ENCODE data around the gene INCENP. TPM values are rescaled to one million over a fixed set of nuclear protein-coding genes. Genes with fewer than 3 reads are reported as not detected.

The INCENP gene
- total RNA-seq, 1 donor from 2014 or later, result 48.0 TPM

GRCh38 chr11:62149986-62150886 lies 26.4 kb downstream of the INCENP start:
- TF ChIP-seq CTCF (IDR thresholded peaks at IDR 0.05; ENCODE audit: partially characterized antibody, unreplicated experiment), result no peak
- Mint-ChIP-seq H3K27me3 (ENCODE audit: unreplicated experiment) (no peaks in the 10 kb centered on the region), H3K9me3 (ENCODE audit: unreplicated experiment) (no peaks in the 10 kb centered on the region), H3K4me3 (ENCODE audit: unreplicated experiment) (no peak overlapping the region), H3K4me1 (ENCODE audit: low read depth, unreplicated experiment) (no peaks in the 10 kb centered on the region), H3K36me3 (ENCODE audit: unreplicated experiment) (no peaks in the 10 kb centered on the region), H3K27ac (ENCODE audit: unreplicated experiment) (no peak overlapping the region)
- no peak for DNase-seq

GRCh38 chr11:62150887-62151736 lies 27.3 kb downstream of the INCENP start:
- no peak overlapping the region for H3K27ac Mint-ChIP-seq (ENCODE audit: unreplicated experiment)

GRCh38 chr11:62151737-62152102 lies 27.9 kb downstream of the INCENP start:
- no peaks in the 10 kb centered on the region for H3K4me1 Mint-ChIP-seq (ENCODE audit: low read depth, unreplicated experiment)
- DNase-seq, result no peak
- H3K27ac Mint-ChIP-seq (ENCODE audit: unreplicated experiment), result no peak overlapping the region
- no peak overlapping the region for H3K4me3 Mint-ChIP-seq (ENCODE audit: unreplicated experiment)
- no peaks in the 10 kb centered on the region for H3K27me3 Mint-ChIP-seq (ENCODE audit: unreplicated experiment)
- H3K36me3 Mint-ChIP-seq (ENCODE audit: unreplicated experiment), result no peaks in the 10 kb centered on the region
- TF ChIP-seq CTCF (IDR thresholded peaks at IDR 0.05; ENCODE audit: partially characterized antibody, unreplicated experiment), result no peak
- no peaks in the 10 kb centered on the region for H3K9me3 Mint-ChIP-seq (ENCODE audit: unreplicated experiment)

More at GRCh38 chr11:62150887-62151736, 27.3 kb downstream of the INCENP start:
- H3K27me3 Mint-ChIP-seq (ENCODE audit: unreplicated experiment), result no peaks in the 10 kb centered on the region
- TF ChIP-seq CTCF (IDR thresholded peaks at IDR 0.05; ENCODE audit: partially characterized antibody, unreplicated experiment), result no peak
- DNase-seq, result no peak
- H3K4me1 Mint-ChIP-seq (ENCODE audit: low read depth, unreplicated experiment), result no peaks in the 10 kb centered on the region
- no peaks in the 10 kb centered on the region for H3K36me3 Mint-ChIP-seq (ENCODE audit: unreplicated experiment)
- no peaks in the 10 kb centered on the region for H3K9me3 Mint-ChIP-seq (ENCODE audit: unreplicated experiment)
- no peak overlapping the region for H3K4me3 Mint-ChIP-seq (ENCODE audit: unreplicated experiment)

- Mint-ChIP-seq H3K27me3 (ENCODE audit: unreplicated experiment) (no peaks in the 10 kb centered on the region), H3K4me1 (ENCODE audit: low read depth, unreplicated experiment) (no peaks in the 10 kb centered on the region), H3K27ac (ENCODE audit: unreplicated experiment) (no peak overlapping the region), H3K36me3 (ENCODE audit: unreplicated experiment) (no peaks in the 10 kb centered on the region), H3K4me3 (ENCODE audit: unreplicated experiment) (no peak overlapping the region), H3K9me3 (ENCODE audit: unreplicated experiment) (no peaks in the 10 kb centered on the region)
- TF ChIP-seq CTCF (IDR thresholded peaks at IDR 0.05; ENCODE audit: partially characterized antibody, unreplicated experiment), result no peak
- DNase-seq, result no peak
Observed at GRCh38 chr11:62152245-62153086, 28.7 kb downstream of the INCENP start.

All from glutamatergic neuron (in vitro differentiated cells).